Fibroblast of lung (primary cell): ENCODE measurements around the gene KIF6. TPM values are rescaled to one million over a fixed set of nuclear protein-coding genes. Genes with fewer than 3 reads are reported as not detected.

Experiments
- DNase-seq, 2 donors: peaks; one replicate each; pipeline versions ENCODE4 v3.0.0 to v3.0.0-alpha.2; 2010; ENCODE audit warnings: low read depth in 2 of 2
- H2AFZ ChIP-seq: 2 replicates; pipeline ENCODE4 v1.5.1; 2012; ENCODE audit warnings: low read length, control low read depth, inconsistent platforms
- H3K27ac ChIP-seq: 2 replicates; pipeline ENCODE4 v1.5.1; 2011; ENCODE audit warnings: low read length, control low read depth; ENCODE audit not compliant: insufficient read depth
- H3K27me3 ChIP-seq: 2 replicates; pipeline ENCODE4 v1.5.1; 2011; ENCODE audit warnings: mild to moderate bottlenecking, low read length; ENCODE audit not compliant: control insufficient read depth, insufficient read depth
- H3K36me3 ChIP-seq: 2 replicates; pipeline ENCODE4 v1.5.1; 2011; ENCODE audit warnings: low read length; ENCODE audit not compliant: control insufficient read depth, insufficient read depth
- H3K4me1 ChIP-seq: 2 replicates; pipeline ENCODE4 v1.5.1; 2011; ENCODE audit warnings: low read length; ENCODE audit not compliant: control insufficient read depth, insufficient read depth; ENCODE audit errors: extremely low read depth
- H3K4me2 ChIP-seq: 2 replicates; pipeline ENCODE4 v1.5.1; 2011; ENCODE audit warnings: low read length, control low read depth; ENCODE audit not compliant: insufficient read depth; ENCODE audit errors: extremely low read depth
- H3K4me3 ChIP-seq, 4 experiments: fragments of 200-600 bp in 1 of 4; sonication (generic) in 1 of 4; replicated peaks in 1 of 4; 2 replicates each; pipeline ENCODE4 v1.5.1; 2011 to 2016; ENCODE audit warnings: low read length in 4 of 4, low read depth in 3 of 4, mild to moderate bottlenecking in 3 of 4, control low read depth in 2 of 4, inconsistent platforms in 1 of 4, mixed read lengths in 1 of 4; ENCODE audit not compliant: insufficient read depth in 1 of 4; ENCODE audit errors: control extremely low read depth in 1 of 4
- H3K79me2 ChIP-seq: 2 replicates; pipeline ENCODE4 v1.5.1; 2012; ENCODE audit warnings: mild to moderate bottlenecking, low read length, inconsistent platforms; ENCODE audit not compliant: control insufficient read depth, insufficient read depth
- H3K9ac ChIP-seq: 2 replicates; pipeline ENCODE4 v1.5.1; 2011; ENCODE audit warnings: mild to moderate bottlenecking, low read length, control low read depth; ENCODE audit not compliant: insufficient read depth
- H3K9me3 ChIP-seq: 2 replicates; pipeline ENCODE4 v1.5.1; 2012; ENCODE audit warnings: low read depth, low read length; ENCODE audit not compliant: control insufficient read depth, insufficient read depth
- H4K20me1 ChIP-seq: 2 replicates; pipeline ENCODE4 v1.5.1; 2011; ENCODE audit warnings: low read length; ENCODE audit not compliant: control insufficient read depth, insufficient read depth; ENCODE audit errors: extremely low read depth
- CTCF ChIP-seq, 2 donors: IDR thresholded peaks in 1 of 2; conservative IDR thresholded peaks in 1 of 2; 1 replicate in 1 of 2; 2 replicates in 1 of 2; pipeline ENCODE4 v1.5.1; 2011 to 2012; ENCODE audit warnings: low read length in 2 of 2, control low read depth in 1 of 2, inconsistent platforms in 1 of 2, low read depth in 1 of 2, mild to moderate bottlenecking in 1 of 2
- EZH2 ChIP-seq: IDR thresholded peaks from 2 replicates; pipeline ENCODE4 v1.5.1; 2012; ENCODE audit warnings: low read length, control low read depth, mild to moderate bottlenecking; ENCODE audit errors: missing control alignments
- polyA plus RNA-seq, 2 donors: library from polyadenylated mRNA; depleted of rRNA in 1 of 2; stranded (reverse) in 1 of 2; unstranded in 1 of 2; fragments of >200 nt; gene quantifications; 2 replicates each; pipeline ENCODE4 v1.2.1, GENCODE V29; 2011 to 2012; ENCODE audit warnings: missing spikeins in 1 of 2
- total RNA-seq: library from RNA; depleted of rRNA; stranded (reverse); fragments of >200 nt; gene quantifications from 2 replicates; pipeline ENCODE4 v1.2.1, GENCODE V29; 2014

KIF6 gene
- total and polyA plus RNA-seq, 2 donors (not counting 1 experiment from before 2014, with no cell fraction given): 0.24 to 0.83 TPM

GRCh38 chr6:39369987-39370386 lies 355.2 kb downstream of the KIF6 start:
- H4K20me1 ChIP-seq: no peaks in the 10 kb centered on the region
- DNase-seq: no peak
- H3K4me3 ChIP-seq: no peak overlapping the region
- no peak overlapping the region for H3K9ac ChIP-seq
- H2AFZ ChIP-seq: no peak overlapping the region
- TF ChIP-seq EZH2: no peak
- peak; percentile 20 to 26 for TF ChIP-seq CTCF (conservative IDR thresholded peaks at IDR 0.05 in 1 of 2, IDR thresholded peaks at IDR 0.05 in 1 of 2; ENCODE audit: low read depth in 1 of 2, low read length in 2 of 2)
- no peaks in the 10 kb centered on the region for H3K79me2 ChIP-seq
- no peaks in the 10 kb centered on the region for H3K4me1 ChIP-seq
- no peak overlapping the region for H3K27ac ChIP-seq
- H3K4me2 ChIP-seq: no peak overlapping the region
- no peaks in the 10 kb centered on the region for H3K36me3 ChIP-seq
- no peaks in the 10 kb centered on the region for H3K9me3 ChIP-seq
- H3K27me3 ChIP-seq: no peaks in the 10 kb centered on the region

GRCh38 chr6:39367700-39368099 lies 357.5 kb downstream of the KIF6 start:
- DNase-seq: no peak
- TF ChIP-seq EZH2 (no peak), CTCF (conservative IDR thresholded peaks at IDR 0.05 in 1 of 2, IDR thresholded peaks at IDR 0.05 in 1 of 2; ENCODE audit: low read depth in 1 of 2, low read length in 2 of 2) (no peak)
- Histone ChIP-seq H3K9me3 (no peaks in the 10 kb centered on the region), H3K4me1 (no peaks in the 10 kb centered on the region), H3K27ac (no peak overlapping the region), H3K27me3 (no peaks in the 10 kb centered on the region), H3K4me3 (no peak overlapping the region), H3K4me2 (no peak overlapping the region), H3K79me2 (no peaks in the 10 kb centered on the region), H3K9ac (no peak overlapping the region), H2AFZ (no peak overlapping the region), H3K36me3 (no peaks in the 10 kb centered on the region), H4K20me1 (no peaks in the 10 kb centered on the region)

GRCh38 chr6:39366931-39367618 lies 358.1 kb downstream of the KIF6 start:
- H3K9me3 ChIP-seq: no peaks in the 10 kb centered on the region
- no peaks in the 10 kb centered on the region for H3K27me3 ChIP-seq
- no peak overlapping the region for H3K27ac ChIP-seq
- no peaks in the 10 kb centered on the region for H3K36me3 ChIP-seq
- H3K9ac ChIP-seq: no peak overlapping the region
- H4K20me1 ChIP-seq: no peaks in the 10 kb centered on the region
- no peak for DNase-seq
- no peak overlapping the region for H3K4me2 ChIP-seq
- H3K4me3 ChIP-seq: no peak overlapping the region
- TF ChIP-seq EZH2: no peak
- no peak for TF ChIP-seq CTCF (conservative IDR thresholded peaks at IDR 0.05 in 1 of 2, IDR thresholded peaks at IDR 0.05 in 1 of 2; ENCODE audit: low read depth in 1 of 2, low read length in 2 of 2)
- no peak overlapping the region for H2AFZ ChIP-seq
- no peaks in the 10 kb centered on the region for H3K79me2 ChIP-seq
- no peaks in the 10 kb centered on the region for H3K4me1 ChIP-seq
